CD8-positive, alpha-beta memory T cell (primary cell): ENCODE results near the gene GPR34. TPM values are rescaled to one million over a fixed set of nuclear protein-coding genes. Genes with fewer than 3 reads are reported as not detected.
A peak's percentile ranks its signal among the peaks of the same experiment; 100 is the strongest.
"Not testable (repeated sequence)": the region's sequence is repeated elsewhere in the genome, so short reads cannot be mapped to it uniquely, and the experiment has no call there.

Source experiments
- CTCF ChIA-PET: fragments of 350-600 bp; sonication (Branson Sonifier 250); formaldehyde crosslinking; loops from one replicate; lab custom pipeline; 2021; ENCODE audit warnings: antibody characterized with exemption; lab: Charles Lee
- POLR2A ChIA-PET: fragments of 350-600 bp; sonication (Branson Sonifier 250); formaldehyde crosslinking; loops from one replicate; lab custom pipeline; 2021; ENCODE audit warnings: antibody characterized with exemption; lab: Charles Lee
- DNase-seq, 5 donors: peaks; one replicate each; pipeline versions ENCODE4 v3.0.0 to v3.0.0-alpha.2; 2020 to 2022; ENCODE audit warnings: mixed read lengths in 1 of 5
- H3K27ac ChIP-seq: one replicate; pipeline ENCODE4 v1.7.0; 2013; ENCODE audit warnings: low read depth, mild to moderate bottlenecking, low read length, moderate library complexity
- H3K27me3 ChIP-seq: 2 replicates; pipeline ENCODE4 v1.7.0; 2013; ENCODE audit warnings: low read length, mild to moderate bottlenecking; ENCODE audit not compliant: insufficient read depth, poor library complexity, severe bottlenecking
- H3K36me3 ChIP-seq: 2 replicates; pipeline ENCODE4 v1.7.0; 2013; ENCODE audit warnings: mild to moderate bottlenecking, low read length, moderate library complexity; ENCODE audit not compliant: insufficient read depth
- H3K4me1 ChIP-seq: 2 replicates; pipeline ENCODE4 v1.7.0; 2013; ENCODE audit warnings: mild to moderate bottlenecking, low read length, moderate library complexity; ENCODE audit not compliant: insufficient read depth
- H3K4me3 ChIP-seq: 2 replicates; pipeline ENCODE4 v1.7.0; 2013; ENCODE audit warnings: mild to moderate bottlenecking, low read length
- H3K9me3 ChIP-seq: 2 replicates; pipeline ENCODE4 v1.7.0; 2013; ENCODE audit warnings: mild to moderate bottlenecking, low read length
- H3K27ac Mint-ChIP-seq, 8 donors: one replicate each; pipeline ENCODE4 v1.8.0; 2020 to 2021; ENCODE audit warnings: mixed read lengths in 8 of 8, mild to moderate bottlenecking in 6 of 8, inconsistent platforms in 3 of 8, moderate library complexity in 3 of 8
- H3K27me3 Mint-ChIP-seq, 2 donors: one replicate each; pipeline ENCODE4 v1.8.0; 2020 to 2021; ENCODE audit warnings: mixed read lengths in 2 of 2, mild to moderate bottlenecking in 1 of 2, moderate library complexity in 1 of 2
- H3K36me3 Mint-ChIP-seq, 3 donors: one replicate each; pipeline ENCODE4 v1.8.0; 2020 to 2021; ENCODE audit warnings: mixed read lengths in 3 of 3, inconsistent platforms in 1 of 3, mild to moderate bottlenecking in 1 of 3
- H3K4me1 Mint-ChIP-seq, 3 donors: one replicate each; pipeline ENCODE4 v1.8.0; 2020 to 2021; ENCODE audit warnings: mixed read lengths in 3 of 3, inconsistent platforms in 1 of 3, mild to moderate bottlenecking in 1 of 3
- H3K4me3 Mint-ChIP-seq, 7 donors: one replicate each; pipeline ENCODE4 v1.8.0; 2020 to 2021; ENCODE audit warnings: mixed read lengths in 7 of 7, mild to moderate bottlenecking in 6 of 7, moderate library complexity in 4 of 7, inconsistent platforms in 2 of 7
- H3K9me3 Mint-ChIP-seq, 5 donors: one replicate each; pipeline ENCODE4 v1.8.0; 2020 to 2022; ENCODE audit warnings: mixed read lengths in 5 of 5, mild to moderate bottlenecking in 3 of 5, moderate library complexity in 2 of 5, inconsistent platforms in 1 of 5
- polyA plus RNA-seq: library from polyadenylated mRNA; unstranded; fragments of 300-500 nt; fragmentation: Illumina TruSeq; gene quantifications from one replicate; pipeline ENCODE4 v1.2.3, GENCODE V29; 2021
- total RNA-seq, 2 experiments: library from RNA; stranded (reverse); gene quantifications; one replicate each; pipeline ENCODE4 v1.2.3, GENCODE V29; 2021

GPR34 gene, protein sequence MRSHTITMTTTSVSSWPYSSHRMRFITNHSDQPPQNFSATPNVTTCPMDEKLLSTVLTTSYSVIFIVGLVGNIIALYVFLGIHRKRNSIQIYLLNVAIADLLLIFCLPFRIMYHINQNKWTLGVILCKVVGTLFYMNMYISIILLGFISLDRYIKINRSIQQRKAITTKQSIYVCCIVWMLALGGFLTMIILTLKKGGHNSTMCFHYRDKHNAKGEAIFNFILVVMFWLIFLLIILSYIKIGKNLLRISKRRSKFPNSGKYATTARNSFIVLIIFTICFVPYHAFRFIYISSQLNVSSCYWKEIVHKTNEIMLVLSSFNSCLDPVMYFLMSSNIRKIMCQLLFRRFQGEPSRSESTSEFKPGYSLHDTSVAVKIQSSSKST
- 1 to 10 TPM in 1 of 2 experiments, under 1 TPM in 1; 0.95 to 1.5 TPM for total RNA-seq
- polyA plus RNA-seq, result 0.10 TPM

DNA sequence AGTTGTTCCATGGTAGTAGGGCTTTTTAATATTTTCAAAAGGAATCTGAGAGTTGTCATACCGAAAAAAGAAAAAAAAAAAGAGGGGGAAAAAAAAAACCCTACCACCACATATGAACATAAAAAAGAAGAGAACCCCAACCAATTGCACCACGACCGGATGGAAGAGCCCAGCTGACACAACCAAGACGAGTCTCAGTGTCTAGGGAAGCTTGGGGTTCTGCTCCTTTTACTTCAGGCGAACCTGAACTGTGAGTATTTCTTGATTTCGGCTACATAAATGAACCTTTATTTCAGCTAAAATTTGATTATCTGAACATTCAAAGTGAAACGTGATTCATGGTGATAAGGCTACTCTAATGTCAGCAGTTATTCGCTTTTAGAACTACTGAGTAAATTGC lies at the start of gene GPR34:
Gene GPR34, plus strand, starts transcription at position 139 of the 400 bp plus-strand sequence. CDS start 6,661 bp downstream, outside the sequence.
- Mint-ChIP-seq H3K27me3 (peaks cover 0 to 6% of the 10 kb centered on the region in 2 donors), H3K9me3 (peaks cover 0 to 2% (median 0%) of the 10 kb centered on the region in 5 donors), H3K27ac (peak within 1 kb of the TSS in 3 of 8 donors; percentile 13 to 43 (median 17)), H3K4me1 (peaks cover 27 to 55% (median 40%) of the 10 kb centered on the region in 3 donors), H3K4me3 (peak within 1 kb of the TSS in 6 of 7 donors; percentile 7 to 65 (median 18)), H3K36me3 (peaks cover 0 to 6% (median 0%) of the 10 kb centered on the region in 3 donors)
- no peak within 1 kb of the TSS for H3K4me3 ChIP-seq
- POLR2A ChIA-PET, result interaction anchor here (1.0 kb wide), 1 partner anchor 32 kb away, joined by 3 read pairs; no protein-coding TSS in a partner anchor
- CTCF ChIA-PET, result no interaction called here
- H3K4me1 ChIP-seq, result no peaks in the 10 kb centered on the region
- no peaks in the 10 kb centered on the region for H3K27me3 ChIP-seq
- no peak within 1 kb of the TSS for H3K27ac ChIP-seq
- peak in 3 of 5 donors; percentile 11 to 45 (median 18) for DNase-seq
- H3K9me3 ChIP-seq, result no peaks in the 10 kb centered on the region
- H3K36me3 ChIP-seq, result no peaks in the 10 kb centered on the region

DNA sequence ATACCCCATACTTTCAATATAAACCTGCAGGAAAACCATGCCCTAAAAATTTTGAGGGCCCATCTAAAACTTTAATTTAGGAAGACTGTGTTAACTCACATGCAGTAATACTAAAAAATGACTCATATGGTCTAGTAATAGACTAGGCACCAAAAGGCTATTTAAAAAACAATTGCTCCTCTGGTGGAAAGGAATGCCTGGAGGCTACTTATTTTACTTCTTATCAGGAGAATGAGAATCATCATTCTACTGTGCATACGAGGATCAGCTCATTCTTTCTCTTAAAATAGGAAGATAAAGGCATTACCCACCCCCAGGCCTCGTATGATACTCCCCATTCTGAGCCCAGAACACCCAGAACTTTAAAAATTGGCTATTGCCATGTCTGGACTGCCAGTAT lies 42.6 kb upstream of the GPR34 start:
- H3K27me3 Mint-ChIP-seq, H3K27me3 ChIP-seq, CTCF ChIA-PET, H3K4me1 ChIP-seq, H3K9me3 ChIP-seq, DNase-seq, H3K4me3 Mint-ChIP-seq, POLR2A ChIA-PET, H3K36me3 ChIP-seq, H3K4me1 Mint-ChIP-seq, H3K4me3 ChIP-seq, H3K27ac ChIP-seq: not testable (repeated sequence)
- Mint-ChIP-seq H3K27ac (peak overlapping the region in 1 of 8 donors; percentile 15), H3K9me3 (peaks cover 0 to 19% (median 13%) of the 10 kb centered on the region in 5 donors), H3K36me3 (peaks cover 13 to 34% (median 19%) of the 10 kb centered on the region in 3 donors)

DNA sequence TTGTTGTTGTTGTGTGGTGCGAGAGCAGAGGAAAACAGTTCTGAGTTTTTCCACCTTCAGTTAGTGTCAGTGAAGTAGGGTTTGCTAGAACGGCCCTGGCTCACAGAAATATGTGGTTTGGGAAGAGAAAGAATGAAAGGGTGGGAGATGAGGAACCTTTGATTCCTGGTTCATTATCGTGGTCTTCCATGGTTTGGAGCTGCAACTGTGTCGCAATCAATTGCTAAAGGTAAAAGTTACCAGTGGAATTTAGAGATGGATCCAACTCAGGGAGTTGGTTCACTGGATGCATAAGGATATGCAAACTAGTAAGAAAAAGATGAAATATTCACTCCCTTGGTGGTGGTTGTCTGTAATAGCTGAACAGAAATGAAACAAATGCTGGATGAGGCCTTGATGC lies 35.6 kb upstream of the GPR34 start:
- H3K9me3 Mint-ChIP-seq, result peaks cover 0 to 11% (median 5%) of the 10 kb centered on the region in 5 donors
- ChIA-PET CTCF (no interaction called here), POLR2A (no interaction called here)
- no peaks in the 10 kb centered on the region for H3K36me3 ChIP-seq
- no peak overlapping the region for H3K27ac ChIP-seq
- no peak for DNase-seq
- H3K27ac Mint-ChIP-seq, result no peak overlapping the region
- peaks cover 11 to 78% (median 28%) of the 10 kb centered on the region in 3 donors for H3K36me3 Mint-ChIP-seq
- H3K4me1 ChIP-seq, result no peaks in the 10 kb centered on the region
- no peak overlapping the region for H3K4me3 ChIP-seq
- peaks cover 0 to 10% of the 10 kb centered on the region in 2 donors for H3K27me3 Mint-ChIP-seq
- H3K4me1 Mint-ChIP-seq, result peaks cover 0 to 2% (median 0%) of the 10 kb centered on the region in 3 donors
- H3K4me3 Mint-ChIP-seq, result no peak overlapping the region
- no peaks in the 10 kb centered on the region for H3K27me3 ChIP-seq
- H3K9me3 ChIP-seq, result no peaks in the 10 kb centered on the region

DNA sequence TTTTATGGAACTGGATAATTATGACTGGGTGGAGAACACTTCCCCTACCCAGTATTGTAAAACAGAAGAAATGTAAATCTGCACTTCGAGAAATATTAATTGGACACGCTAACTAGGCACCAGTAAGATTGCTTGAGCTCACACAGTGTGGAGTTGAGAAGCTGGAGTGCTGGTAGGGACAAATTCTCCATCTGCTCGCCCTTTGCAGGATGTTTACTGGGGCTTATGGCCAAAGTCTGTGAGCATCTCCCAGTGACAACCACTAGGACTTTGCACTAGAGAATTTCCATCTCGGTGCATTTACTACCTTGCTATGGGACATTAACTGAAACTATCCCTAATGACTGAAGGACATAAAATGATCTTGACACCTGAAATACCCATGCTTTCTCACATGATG lies 33.7 kb upstream of the GPR34 start:
- no peak overlapping the region for H3K4me3 Mint-ChIP-seq
- peaks cover 9 to 86% (median 24%) of the 10 kb centered on the region in 3 donors for H3K36me3 Mint-ChIP-seq
- peaks cover 2% of the 10 kb centered on the region for H3K36me3 ChIP-seq
- no peak overlapping the region for H3K4me3 ChIP-seq
- peaks cover 0 to 2% (median 0%) of the 10 kb centered on the region in 3 donors for H3K4me1 Mint-ChIP-seq
- H3K27ac Mint-ChIP-seq, result no peak overlapping the region
- no peaks in the 10 kb centered on the region for H3K9me3 ChIP-seq
- H3K9me3 Mint-ChIP-seq, result peaks cover 0 to 2% (median 0%) of the 10 kb centered on the region in 5 donors
- no peak overlapping the region for H3K27ac ChIP-seq
- POLR2A ChIA-PET, result no interaction called here
- DNase-seq, result no peak
- no peaks in the 10 kb centered on the region for H3K27me3 ChIP-seq
- CTCF ChIA-PET, result no interaction called here
- H3K4me1 ChIP-seq, result no peaks in the 10 kb centered on the region
- peaks cover 0 to 8% of the 10 kb centered on the region in 2 donors for H3K27me3 Mint-ChIP-seq

DNA sequence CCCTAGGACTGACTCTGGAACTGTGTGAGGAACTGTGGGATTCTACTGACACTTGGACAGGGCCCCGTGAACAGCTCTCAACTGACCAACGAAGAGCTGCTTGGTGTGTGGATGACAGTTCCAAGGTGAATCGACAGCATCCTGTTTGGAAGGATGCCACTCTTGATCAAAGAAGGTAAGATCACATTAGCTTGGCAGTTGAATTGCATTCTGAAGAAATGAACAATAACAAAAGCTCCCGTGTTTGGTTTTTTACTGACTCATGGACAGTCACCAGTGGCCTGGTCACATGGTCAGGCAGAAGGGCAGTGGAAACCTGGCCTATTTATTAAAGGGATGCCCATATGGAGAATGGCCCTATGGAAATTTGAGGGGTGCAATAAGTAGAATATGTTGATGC lies 33.1 kb upstream of the GPR34 start:
- H3K4me1 Mint-ChIP-seq, result peaks cover 0 to 2% (median 0%) of the 10 kb centered on the region in 3 donors
- peaks cover 0 to 4% of the 10 kb centered on the region in 2 donors for H3K27me3 Mint-ChIP-seq
- Histone ChIP-seq H3K27me3 (no peaks in the 10 kb centered on the region), H3K36me3 (peaks cover 4% of the 10 kb centered on the region), H3K9me3 (no peaks in the 10 kb centered on the region), H3K4me3 (no peak overlapping the region), H3K4me1 (no peaks in the 10 kb centered on the region), H3K27ac (no peak overlapping the region)
- H3K36me3 Mint-ChIP-seq, result peaks cover 9 to 84% (median 25%) of the 10 kb centered on the region in 3 donors
- peaks cover 0 to 2% (median 0%) of the 10 kb centered on the region in 5 donors for H3K9me3 Mint-ChIP-seq
- no peak overlapping the region for H3K4me3 Mint-ChIP-seq
- DNase-seq, result no peak
- peak overlapping the region in 1 of 8 donors; percentile 29 for H3K27ac Mint-ChIP-seq
- ChIA-PET POLR2A (no interaction called here), CTCF (no interaction called here)

DNA sequence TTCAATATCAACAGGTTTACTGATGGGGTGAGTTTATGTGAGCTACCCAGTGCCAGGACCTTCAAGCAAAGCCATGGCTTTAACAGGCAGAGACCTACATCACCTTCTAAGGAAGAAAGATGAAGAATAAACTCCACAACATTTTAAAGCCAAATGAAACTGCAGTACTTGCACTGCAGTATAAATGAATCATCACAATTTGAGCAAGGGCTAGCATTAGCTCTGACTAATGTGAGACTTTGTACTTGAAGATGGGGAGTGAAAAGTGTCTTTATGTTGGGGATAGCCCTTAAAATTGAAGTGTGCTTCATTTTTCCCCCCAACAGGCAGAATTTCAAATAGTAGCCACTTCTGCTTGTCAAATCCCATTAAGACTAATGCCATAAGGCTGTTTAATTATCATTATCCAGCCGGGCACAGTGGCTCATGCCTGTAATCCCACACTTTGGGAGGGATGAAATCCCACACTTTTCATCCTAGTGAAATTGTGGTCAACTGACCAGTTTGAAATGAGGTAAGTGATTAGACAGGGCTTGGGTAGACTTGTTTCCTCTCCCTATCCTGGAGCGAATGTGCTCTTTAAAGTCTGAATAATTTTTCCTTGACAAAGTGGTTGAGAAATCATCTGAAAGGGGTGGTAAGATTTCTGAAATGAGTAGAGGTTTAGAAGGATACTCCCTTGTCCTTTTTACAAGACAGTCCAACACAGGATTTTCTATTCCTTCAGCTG lies 27.2 kb upstream of the GPR34 start:
- ChIA-PET CTCF (no interaction called here), POLR2A (no interaction called here)
- H3K4me3 Mint-ChIP-seq, result no peak overlapping the region
- peaks cover 4 to 13% (median 7%) of the 10 kb centered on the region in 3 donors for H3K4me1 Mint-ChIP-seq
- Histone ChIP-seq H3K27ac (no peak overlapping the region), H3K4me3 (no peak overlapping the region), H3K9me3 (no peaks in the 10 kb centered on the region), H3K4me1 (no peaks in the 10 kb centered on the region), H3K27me3 (no peaks in the 10 kb centered on the region), H3K36me3 (peaks cover 4% of the 10 kb centered on the region)
- peaks cover 0 to 2% of the 10 kb centered on the region in 2 donors for H3K27me3 Mint-ChIP-seq
- no peaks in the 10 kb centered on the region for H3K9me3 Mint-ChIP-seq
- no peak for DNase-seq
- H3K36me3 Mint-ChIP-seq, result peaks cover 9 to 70% (median 10%) of the 10 kb centered on the region in 3 donors
- peak overlapping the region in 2 of 8 donors; percentile 42 to 51 for H3K27ac Mint-ChIP-seq

DNA sequence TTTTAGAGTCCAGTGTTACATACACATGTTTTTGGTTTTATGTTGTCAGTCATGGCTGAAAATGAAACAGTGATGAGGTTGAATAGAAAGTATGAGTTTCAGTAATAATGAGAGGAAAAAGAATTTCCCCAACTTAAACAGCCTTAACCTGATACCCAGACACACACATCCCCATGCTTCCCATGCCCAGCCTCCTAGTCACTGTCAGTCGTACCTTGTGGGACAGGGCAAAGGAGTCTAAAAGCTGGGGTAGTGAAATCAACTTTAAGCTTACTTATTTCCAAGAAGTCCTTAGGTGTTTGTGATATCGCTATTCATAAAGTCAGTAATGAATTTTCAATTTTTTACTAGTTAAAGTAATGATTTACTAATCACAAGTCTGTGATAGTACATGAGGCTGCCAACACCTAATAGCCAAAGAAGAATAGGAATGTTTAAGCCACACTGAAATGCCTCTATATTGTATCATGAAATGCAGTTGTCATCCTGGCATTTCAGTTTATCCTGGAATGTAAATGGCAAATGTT lies 24.3 kb upstream of the GPR34 start:
- H3K4me1 ChIP-seq, result no peaks in the 10 kb centered on the region
- Mint-ChIP-seq H3K4me1 (peaks cover 9 to 29% (median 9%) of the 10 kb centered on the region in 3 donors), H3K9me3 (no peaks in the 10 kb centered on the region), H3K27ac (peak overlapping the region in 1 of 8 donors; percentile 62), H3K36me3 (peaks cover 3 to 49% (median 3%) of the 10 kb centered on the region in 3 donors), H3K4me3 (no peak overlapping the region), H3K27me3 (peaks cover 0 to 2% of the 10 kb centered on the region in 2 donors)
- CTCF ChIA-PET, result no interaction called here
- DNase-seq, result no peak
- H3K36me3 ChIP-seq, result peaks cover 4% of the 10 kb centered on the region
- no peaks in the 10 kb centered on the region for H3K9me3 ChIP-seq
- H3K27me3 ChIP-seq, result no peaks in the 10 kb centered on the region
- no peak overlapping the region for H3K27ac ChIP-seq
- POLR2A ChIA-PET, result no interaction called here
- no peak overlapping the region for H3K4me3 ChIP-seq
